NB4 (cell line): ENCODE measurements around the gene PREB.

ENCODE experiments used
- DNase-seq: peaks from one replicate; pipeline ENCODE4 v3.0.0; 2010; ENCODE audit warnings: low read depth
- H3K4me3 ChIP-seq: one replicate; pipeline ENCODE4 v1.5.1; 2011; ENCODE audit warnings: mild to moderate bottlenecking, low read depth, low read length, moderate library complexity
- CTCF ChIP-seq: IDR thresholded peaks from one replicate; pipeline ENCODE4 v1.5.1; 2012; ENCODE audit warnings: low read depth, low read length
- MYC ChIP-seq: IDR thresholded peaks from 2 replicates; pipeline ENCODE4 v1.6.1; 2011; ENCODE audit warnings: low read depth, low read length
- POLR2A ChIP-seq: IDR thresholded peaks from 2 replicates; pipeline ENCODE4 v1.6.1; 2011; ENCODE audit warnings: mild to moderate bottlenecking; ENCODE audit not compliant: insufficient read length; ENCODE audit errors: extremely low read depth
- TF ChIP-seq, protein P1 (sequence below): IDR thresholded peaks from 2 replicates; pipeline ENCODE4 v1.6.1; 2011; ENCODE audit warnings: low read depth, low read length

Gene PREB

DNA sequence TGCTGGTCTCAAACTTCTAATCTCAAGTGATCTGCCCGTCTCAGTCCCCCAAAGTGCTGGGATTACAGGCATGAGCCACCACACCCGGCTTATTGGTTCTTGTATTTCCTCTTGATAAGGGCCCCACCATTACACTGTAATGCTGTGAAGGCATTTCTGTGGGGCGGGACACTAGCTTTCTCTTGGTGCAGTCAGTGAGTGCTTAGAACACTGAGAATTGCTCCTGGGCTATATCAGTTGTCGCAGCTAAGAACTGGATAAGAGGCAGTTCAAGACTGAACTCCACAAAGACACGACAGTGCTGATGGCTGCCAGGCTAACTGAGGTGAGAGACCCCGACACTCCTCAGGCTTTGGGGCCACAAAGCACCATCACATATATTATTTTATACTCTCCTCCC, 45.8 kb downstream of the PREB start:
- no peak overlapping the region for H3K4me3 ChIP-seq
- no peak for TF ChIP-seq CTCF
- TF ChIP-seq MYC = no peak
- TF ChIP-seq POLR2A = no peak
- TF ChIP-seq, protein P1, sequence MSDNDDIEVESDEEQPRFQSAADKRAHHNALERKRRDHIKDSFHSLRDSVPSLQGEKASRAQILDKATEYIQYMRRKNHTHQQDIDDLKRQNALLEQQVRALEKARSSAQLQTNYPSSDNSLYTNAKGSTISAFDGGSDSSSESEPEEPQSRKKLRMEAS = no peak
- no peak for DNase-seq

- no peak for DNase-seq
- no peak overlapping the region for H3K4me3 ChIP-seq
- TF ChIP-seq POLR2A (no peak), MYC (no peak), CTCF (no peak)
- TF ChIP-seq, protein P1 = no peak
These were observed 46.5 kb downstream of the PREB start for GRCh38 chr2:27087823-27088410.

GRCh38 chr2:27086724-27087593, 47.5 kb downstream of the PREB start, which contains the start of gene KHK:
TSS of gene KHK (plus strand) at chr2:27086772. CDS start at chr2:27087260, 488 bp downstream.
- TF ChIP-seq CTCF = no peak
- TF ChIP-seq MYC = no peak
- TF ChIP-seq, protein P1 = no peak
- no peak for TF ChIP-seq POLR2A
- no peak for DNase-seq
- peak within 1 kb of the TSS; percentile 57 for H3K4me3 ChIP-seq

GRCh38 chr2:27086090-27086723, 48.2 kb downstream of the PREB start:
- TF ChIP-seq, protein P1 = peak; percentile 95
- TF ChIP-seq MYC = peak; percentile 93
- no peak for TF ChIP-seq POLR2A
- TF ChIP-seq CTCF = peak; percentile 53
- H3K4me3 ChIP-seq = peak overlapping the region; percentile 49
- peak; percentile 97 for DNase-seq

GRCh38 chr2:27085673-27086089, 48.8 kb downstream of the PREB start:
- H3K4me3 ChIP-seq = peak overlapping the region; percentile 42
- peak; percentile 76 for DNase-seq
- TF ChIP-seq POLR2A = no peak
- TF ChIP-seq MYC = 0 out of 2 replicates have a peak, but pooled peaks have one; percentile 11
- peak; percentile 41 for TF ChIP-seq CTCF
- TF ChIP-seq, protein P1 = no peak
